B cell (primary cell): Measurements from ENCODE around the gene STX4. TPM values are rescaled to one million over a fixed set of nuclear protein-coding genes. Genes with fewer than 3 reads are reported as not detected.

Experiments
- ATAC-seq: fragments of 200-7000 bp; cut with Tn5 transposase; one replicate; pipeline ENCODE4 v1.10.0; 2021; ENCODE audit warnings: low read depth, mild to moderate bottlenecking, moderate number of reproducible peaks, moderate library complexity
- CTCF ChIA-PET: fragments of 350-600 bp; sonication (Branson Sonifier 250); formaldehyde crosslinking; loops from one replicate; lab custom pipeline; 2021; ENCODE audit warnings: antibody characterized with exemption, inconsistent platforms; lab: Charles Lee
- POLR2A ChIA-PET: fragments of 350-600 bp; sonication (Branson Sonifier 250); formaldehyde crosslinking; loops from one replicate; lab custom pipeline; 2021; ENCODE audit warnings: antibody characterized with exemption; lab: Charles Lee
- DNase-seq: peaks from one replicate; pipeline ENCODE4 v3.0.0; 2013
- H2AFZ ChIP-seq: 2 replicates; pipeline ENCODE4 v1.6.1; 2012; ENCODE audit warnings: mild to moderate bottlenecking, low read depth, low read length; ENCODE audit not compliant: insufficient read depth, poor library complexity, severe bottlenecking
- H3K27ac ChIP-seq, 2 donors: 1 replicate in 1 of 2; 2 replicates in 1 of 2; pipeline ENCODE4 v1.5.1; 2012 to 2013; ENCODE audit warnings: low read length in 2 of 2, mild to moderate bottlenecking in 2 of 2, moderate library complexity in 1 of 2
- H3K27me3 ChIP-seq, 4 experiments: fragments of 200-600 bp in 1 of 4; sonication (generic) in 1 of 4; replicated peaks in 1 of 4; 1 replicate in 2 of 4; 2 replicates in 2 of 4; pipeline versions ENCODE4 v1.6.1 to v1.7.0; 2013 to 2016; ENCODE audit warnings: low read length in 3 of 4, mild to moderate bottlenecking in 2 of 4, mixed read lengths in 1 of 4, moderate library complexity in 1 of 4; ENCODE audit not compliant: insufficient read depth in 4 of 4, control insufficient read depth in 3 of 4; ENCODE audit errors: control extremely low read depth in 1 of 4
- H3K36me3 ChIP-seq, 2 experiments: replicated peaks in 1 of 2; 1 replicate in 1 of 2; 2 replicates in 1 of 2; pipeline versions ENCODE4 v1.6.1 to v1.7.1; 2013; ENCODE audit warnings: low read length in 1 of 2; ENCODE audit not compliant: insufficient read depth in 2 of 2, control insufficient read depth in 1 of 2; ENCODE audit errors: control extremely low read depth in 1 of 2, extremely low read depth in 1 of 2
- H3K4me1 ChIP-seq, 2 donors: fragments of 200-600 bp in 1 of 2; sonication (generic) in 1 of 2; 1 replicate in 1 of 2; 2 replicates in 1 of 2; pipeline versions ENCODE4 v1.5.1 to v1.6.1; 2013 to 2017; ENCODE audit warnings: low read length in 2 of 2; ENCODE audit not compliant: control insufficient read depth in 2 of 2, insufficient read depth in 2 of 2
- H3K4me2 ChIP-seq: replicated peaks from 2 replicates; pipeline ENCODE3; 2012; ENCODE audit warnings: mild to moderate bottlenecking, low read depth, low read length; ENCODE audit not compliant: poor library complexity, severe bottlenecking
- H3K4me3 ChIP-seq, 5 experiments: fragments of 200-600 bp in 1 of 5; sonication (generic) in 1 of 5; 1 replicate in 3 of 5; 2 replicates in 2 of 5; pipeline versions ENCODE4 v1.5.1 to v1.7.0; 2011 to 2016; ENCODE audit warnings: low read length in 4 of 5, mild to moderate bottlenecking in 4 of 5, low read depth in 2 of 5, control low read depth in 1 of 5, moderate library complexity in 1 of 5; ENCODE audit not compliant: insufficient read depth in 1 of 5; ENCODE audit errors: control extremely low read depth in 1 of 5, extremely low read depth in 1 of 5
- H3K79me2 ChIP-seq: fragments of 200-600 bp; sonication (generic); one replicate; pipeline ENCODE4 v1.6.0; 2016; ENCODE audit warnings: low read length; ENCODE audit not compliant: control insufficient read depth, insufficient read depth
- H3K9ac ChIP-seq: fragments of 200-600 bp; sonication (generic); 2 replicates; pipeline ENCODE4 v1.6.1; 2017; ENCODE audit warnings: mild to moderate bottlenecking, low read length, moderate library complexity
- H3K9me3 ChIP-seq, 3 donors: one replicate each; pipeline versions ENCODE4 v1.6.1 to v1.7.1; 2013; ENCODE audit warnings: low read length in 2 of 3; ENCODE audit not compliant: control insufficient read depth in 2 of 3, insufficient read depth in 1 of 3; ENCODE audit errors: control extremely low read depth in 1 of 3
- H4K20me1 ChIP-seq: 2 replicates; pipeline ENCODE4 v1.6.0; 2012; ENCODE audit warnings: mild to moderate bottlenecking, low read length; ENCODE audit not compliant: insufficient read depth, control insufficient read depth, poor library complexity, severe bottlenecking
- H3K27ac Mint-ChIP-seq: one replicate; pipeline ENCODE4 v1.8.0; 2021; ENCODE audit warnings: mixed read lengths
- H3K27me3 Mint-ChIP-seq: one replicate; pipeline ENCODE4 v1.8.0; 2021; ENCODE audit warnings: mixed read lengths
- H3K4me1 Mint-ChIP-seq: one replicate; pipeline ENCODE4 v1.8.0; 2021; ENCODE audit warnings: mixed read lengths
- H3K4me3 Mint-ChIP-seq: one replicate; pipeline ENCODE4 v1.8.0; 2021; ENCODE audit warnings: mixed read lengths
- H3K9me3 Mint-ChIP-seq: one replicate; pipeline ENCODE4 v1.8.0; 2022; ENCODE audit warnings: mixed read lengths; ENCODE audit not compliant: insufficient read depth
- CTCF ChIP-seq: fragments of 200-600 bp; IDR thresholded peaks from one replicate; pipeline ENCODE4 v1.8.0; 2022; ENCODE audit warnings: antibody characterized with exemption, mild to moderate bottlenecking
- EZH2 ChIP-seq: IDR thresholded peaks from 2 replicates; pipeline ENCODE4 v1.6.1; 2012; ENCODE audit warnings: borderline replicate concordance, low read depth, mild to moderate bottlenecking, moderate library complexity, low read length; ENCODE audit not compliant: insufficient read depth, poor library complexity, severe bottlenecking
- WGBS: methylation state at CpG from one replicate; pipeline ENCODE4 v1.1.5; 2013; ENCODE audit warnings: missing lambda C conversion rate; ENCODE audit not compliant: insufficient coverage; 5-methylcytosine and 5-hydroxymethylcytosine counted together
- intact Hi-C: fragments of 100-400 bp; cut with micrococcal nuclease; formaldehyde crosslinking; loops from one replicate; pipeline ENCODE4 v1.10.0; 2022
- polyA plus RNA-seq: library from polyadenylated mRNA; depleted of rRNA; stranded (reverse); fragments of >200 nt; gene quantifications from 2 replicates; pipeline ENCODE4 v1.2.3, GENCODE V29; 2012
- total RNA-seq, 2 donors: library from RNA; stranded (reverse); fragments of 120-200 nt in 1 of 2; gene quantifications; 1 replicate in 1 of 2; 2 replicates in 1 of 2; pipeline versions ENCODE4 v1.2.3 to v1.2.4, GENCODE V29; 2013 to 2022

STX4 gene
- total and polyA plus RNA-seq, 2 donors (not counting 1 experiment from before 2014, with no cell fraction given) = 120 to 133 TPM

- ATAC-seq (no peak), DNase-seq (no peak)
- Histone ChIP-seq H3K4me1 (peaks cover 8 to 16% of the 10 kb centered on the region in 2 donors), H3K9me3 (peaks cover 0 to 6% (median 0%) of the 10 kb centered on the region in 3 donors), H2AFZ (no peak overlapping the region), H3K36me3 (peaks cover 0 to 4% of the 10 kb centered on the region in 2 experiments), H3K27ac (no peak overlapping the region), H3K4me3 (no peak overlapping the region), H4K20me1 (peaks cover 21% of the 10 kb centered on the region), H3K79me2 (peaks cover 24% of the 10 kb centered on the region), H3K27me3 (no peaks in the 10 kb centered on the region), H3K4me2 (no peak overlapping the region), H3K9ac (no peak overlapping the region)
- Mint-ChIP-seq H3K4me1 (peaks cover 20% of the 10 kb centered on the region), H3K27ac (no peak overlapping the region), H3K27me3 (no peaks in the 10 kb centered on the region), H3K9me3 (no peaks in the 10 kb centered on the region), H3K4me3 (peak overlapping the region; percentile 29)
- TF ChIP-seq CTCF = no peak
- no peak for TF ChIP-seq EZH2
- intact Hi-C loops = loop anchor here (5.0 kb wide), 2 partner anchors 269 to 374 kb away; partner anchors contain the start of genes CFAP119, FBRS and RNF40
- POLR2A ChIA-PET = no interaction called here
- WGBS = 100% methylated on average over 1 of the region's 4 CpGs
- CTCF ChIA-PET = interaction anchor here (0.9 kb wide), 1 partner anchor 46 kb away, joined by 3 read pairs; the partner anchor contains the start of gene HSD3B7
Measured at GRCh38 chr16:31031276-31031675, 2.1 kb upstream of the STX4 start.
